ENCODE results near the gene FPGS.
A peak's percentile ranks its signal among the peaks of the same experiment; 100 is the strongest.

FPGS gene

GRCh38 chr9:127758843-127759242, 43.8 kb upstream of the FPGS start:
- TF ChIP-seq, protein P1, sequence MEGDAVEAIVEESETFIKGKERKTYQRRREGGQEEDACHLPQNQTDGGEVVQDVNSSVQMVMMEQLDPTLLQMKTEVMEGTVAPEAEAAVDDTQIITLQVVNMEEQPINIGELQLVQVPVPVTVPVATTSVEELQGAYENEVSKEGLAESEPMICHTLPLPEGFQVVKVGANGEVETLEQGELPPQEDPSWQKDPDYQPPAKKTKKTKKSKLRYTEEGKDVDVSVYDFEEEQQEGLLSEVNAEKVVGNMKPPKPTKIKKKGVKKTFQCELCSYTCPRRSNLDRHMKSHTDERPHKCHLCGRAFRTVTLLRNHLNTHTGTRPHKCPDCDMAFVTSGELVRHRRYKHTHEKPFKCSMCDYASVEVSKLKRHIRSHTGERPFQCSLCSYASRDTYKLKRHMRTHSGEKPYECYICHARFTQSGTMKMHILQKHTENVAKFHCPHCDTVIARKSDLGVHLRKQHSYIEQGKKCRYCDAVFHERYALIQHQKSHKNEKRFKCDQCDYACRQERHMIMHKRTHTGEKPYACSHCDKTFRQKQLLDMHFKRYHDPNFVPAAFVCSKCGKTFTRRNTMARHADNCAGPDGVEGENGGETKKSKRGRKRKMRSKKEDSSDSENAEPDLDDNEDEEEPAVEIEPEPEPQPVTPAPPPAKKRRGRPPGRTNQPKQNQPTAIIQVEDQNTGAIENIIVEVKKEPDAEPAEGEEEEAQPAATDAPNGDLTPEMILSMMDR (IDR thresholded peaks at IDR 0.05; ENCODE audit: low read depth, low read length, missing control alignments) = no peak
- no peak overlapping the region for H3K4me3 ChIP-seq (ENCODE audit: low read depth, low read length)
- no peak for DNase-seq (ENCODE audit: low read depth)

GRCh38 chr9:127761061-127761460, 41.6 kb upstream of the FPGS start:
- TF ChIP-seq, protein P1 (IDR thresholded peaks at IDR 0.05; ENCODE audit: low read depth, low read length, missing control alignments) = no peak
- no peak overlapping the region for H3K4me3 ChIP-seq (ENCODE audit: low read depth, low read length)
- DNase-seq (ENCODE audit: low read depth) = no peak

GRCh38 chr9:127761491-127761956, 41.2 kb upstream of the FPGS start:
- DNase-seq (ENCODE audit: low read depth) = no peak
- no peak overlapping the region for H3K4me3 ChIP-seq (ENCODE audit: low read depth, low read length)
- TF ChIP-seq, protein P1 (IDR thresholded peaks at IDR 0.05; ENCODE audit: low read depth, low read length, missing control alignments) = no peak

DNA sequence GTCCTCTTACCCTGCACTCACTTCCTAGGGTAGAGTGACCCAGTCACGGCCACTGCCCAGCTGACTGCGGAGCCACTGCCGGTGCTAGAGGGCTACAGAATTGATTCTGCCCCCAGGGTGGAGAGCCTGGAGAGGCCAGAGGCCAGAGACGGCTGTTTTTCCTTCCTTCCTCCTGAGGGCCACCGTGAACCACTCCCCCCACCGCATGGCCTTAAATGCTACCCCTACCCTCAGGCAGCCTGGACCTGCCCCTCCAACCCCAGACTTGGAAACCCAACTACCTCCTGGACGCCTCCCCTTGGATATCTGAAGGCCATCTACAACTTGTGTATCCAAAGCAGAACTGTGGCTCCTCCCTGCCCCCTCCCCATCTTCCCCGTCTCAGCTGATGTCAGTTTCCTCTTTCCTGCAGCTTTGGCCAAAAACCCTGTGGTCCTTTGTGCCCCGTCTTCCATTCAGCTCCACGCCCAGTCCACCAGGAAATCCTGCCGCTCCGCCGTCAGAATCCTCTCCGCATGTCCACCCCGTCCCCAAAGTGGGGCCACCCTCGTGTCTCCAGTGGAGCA, 40.5 kb upstream of the FPGS start:
- H3K4me3 ChIP-seq (ENCODE audit: low read depth, low read length) = no peak overlapping the region
- DNase-seq (ENCODE audit: low read depth) = no peak
- TF ChIP-seq, protein P1 (IDR thresholded peaks at IDR 0.05; ENCODE audit: low read depth, low read length, missing control alignments) = no peak

- no peak overlapping the region for H3K4me3 ChIP-seq (ENCODE audit: low read depth, low read length)
- TF ChIP-seq, protein P1 (IDR thresholded peaks at IDR 0.05; ENCODE audit: low read depth, low read length, missing control alignments) = peak; percentile 63
- DNase-seq (ENCODE audit: low read depth) = no peak
Measured at GRCh38 chr9:127763918-127764384, 38.7 kb upstream of the FPGS start.

GRCh38 chr9:127765418-127765817, 37.3 kb upstream of the FPGS start:
- TF ChIP-seq, protein P1 (IDR thresholded peaks at IDR 0.05; ENCODE audit: low read depth, low read length, missing control alignments) = no peak
- H3K4me3 ChIP-seq (ENCODE audit: low read depth, low read length) = no peak overlapping the region
- no peak for DNase-seq (ENCODE audit: low read depth)

- TF ChIP-seq, protein P1 (IDR thresholded peaks at IDR 0.05; ENCODE audit: low read depth, low read length, missing control alignments) = no peak
- no peak overlapping the region for H3K4me3 ChIP-seq (ENCODE audit: low read depth, low read length)
- DNase-seq (ENCODE audit: low read depth) = no peak
Measured at GRCh38 chr9:127767410-127767809, 35.3 kb upstream of the FPGS start.

Data from GM12864 (cell line).